Esophagus muscularis mucosa (tissue), 4 donors: ENCODE measurements around the gene LRRC4C.

ENCODE experiments used
- CTCF ChIP-seq, 3 experiments: fragments of 200-600 bp in 2 of 3; fragments of 450-650 bp in 1 of 3; sonication (generic) in 2 of 3; IDR thresholded peaks; one replicate each; pipeline ENCODE4 v1.5.1; 2017 to 2019; ENCODE audit warnings: antibody characterized with exemption in 3 of 3, mild to moderate bottlenecking in 2 of 3, moderate library complexity in 1 of 3
- EP300 ChIP-seq: sonication (generic); formaldehyde crosslinking; IDR thresholded peaks from one replicate; pipeline ENCODE4 v1.6.1; 2017; ENCODE audit warnings: antibody characterized with exemption
- POLR2A ChIP-seq: fragments of 450-650 bp; IDR thresholded peaks from one replicate; pipeline ENCODE4 v1.6.1; 2017; ENCODE audit warnings: antibody characterized with exemption, moderate library complexity, mild to moderate bottlenecking, low read depth
- POLR2AphosphoS5 ChIP-seq, 2 donors: sonication (generic); formaldehyde crosslinking; IDR thresholded peaks; one replicate each; pipeline ENCODE4 v1.6.1; 2017; ENCODE audit warnings: antibody characterized with exemption in 2 of 2

GRCh38 chr11:40129266-40129665 lies 1330.2 kb downstream of the LRRC4C start:
- TF ChIP-seq CTCF (IDR thresholded peaks at IDR 0.05) (no peak), POLR2A (no peak), EP300 (no peak), POLR2AphosphoS5 (IDR thresholded peaks at IDR 0.05) (no peak)
